Loucy (cell line): ENCODE results near the gene NSL1.

Source experiments
- H2AFZ ChIP-seq: fragments of 200-600 bp; sonication (generic); 2 replicates; pipeline ENCODE4 v1.6.0; 2016; ENCODE audit warnings: antibody characterized with exemption, mild to moderate bottlenecking, low read length, moderate library complexity
- H3F3A ChIP-seq: fragments of 200-600 bp; 2 replicates; pipeline ENCODE4 v1.6.0; 2016; ENCODE audit warnings: antibody characterized with exemption, low read depth, mild to moderate bottlenecking
- H3K27me3 ChIP-seq: fragments of 200-600 bp; sonication (generic); 2 replicates; pipeline ENCODE4 v1.6.1; 2014; ENCODE audit warnings: low read length, mild to moderate bottlenecking; ENCODE audit not compliant: insufficient read depth, poor library complexity, severe bottlenecking
- H3K36me3 ChIP-seq: fragments of 200-600 bp; sonication (generic); 2 replicates; pipeline ENCODE4 v1.6.1; 2016; ENCODE audit warnings: low read length; ENCODE audit not compliant: insufficient read depth
- H3K4me1 ChIP-seq: fragments of 200-600 bp; sonication (generic); 2 replicates; pipeline ENCODE4 v1.5.1; 2014; ENCODE audit warnings: low read length, mild to moderate bottlenecking; ENCODE audit not compliant: insufficient read depth, poor library complexity, severe bottlenecking
- H3K4me2 ChIP-seq: fragments of 200-600 bp; sonication (generic); 2 replicates; pipeline ENCODE4 v1.6.0; 2014; ENCODE audit warnings: antibody characterized with exemption, low read length, low read depth, mild to moderate bottlenecking; ENCODE audit not compliant: poor library complexity, severe bottlenecking
- H3K4me3 ChIP-seq: fragments of 200-600 bp; sonication (generic); 2 replicates; pipeline ENCODE4 v1.5.1; 2014; ENCODE audit warnings: low read length, mild to moderate bottlenecking, mixed read lengths; ENCODE audit not compliant: poor library complexity, severe bottlenecking
- H3K79me2 ChIP-seq: fragments of 200-600 bp; sonication (generic); 2 replicates; pipeline ENCODE4 v1.6.1; 2014; ENCODE audit warnings: low read length; ENCODE audit not compliant: insufficient read depth
- H3K9ac ChIP-seq: fragments of 200-600 bp; sonication (generic); 2 replicates; pipeline ENCODE4 v1.6.0; 2014; ENCODE audit warnings: mild to moderate bottlenecking, low read depth, low read length, moderate library complexity; ENCODE audit not compliant: poor library complexity, severe bottlenecking
- H3K9me2 ChIP-seq: fragments of 200-600 bp; sonication (generic); replicated peaks from 2 replicates; pipeline ENCODE4 v1.6.1; 2016; ENCODE audit warnings: low read depth, low read length, mixed read lengths
- H3K9me3 ChIP-seq: fragments of 200-600 bp; sonication (generic); 2 replicates; pipeline ENCODE4 v1.6.1; 2014; ENCODE audit warnings: mild to moderate bottlenecking, antibody characterized with exemption, low read length, low read depth; ENCODE audit not compliant: insufficient read depth
- H4K20me1 ChIP-seq: fragments of 200-600 bp; sonication (generic); 2 replicates; pipeline ENCODE4 v1.6.0; 2014; ENCODE audit warnings: antibody characterized with exemption, low read length, mild to moderate bottlenecking; ENCODE audit not compliant: insufficient read depth, poor library complexity, severe bottlenecking
- CTCF ChIP-seq: fragments of 200-600 bp; sonication (generic); conservative IDR thresholded peaks from 2 replicates; pipeline ENCODE4 v1.5.1; 2014; ENCODE audit warnings: mild to moderate bottlenecking, antibody characterized with exemption, low read length
- EZH2phosphoT487 ChIP-seq: fragments of 200-600 bp; IDR thresholded peaks from 2 replicates; pipeline ENCODE4 v1.6.1; 2018; ENCODE audit warnings: antibody characterized with exemption, mild to moderate bottlenecking, moderate library complexity, borderline replicate concordance

The NSL1 gene

GRCh38 chr1:212743901-212744475 is 47.6 kb downstream of the NSL1 start:
- Histone ChIP-seq H3K79me2 (peaks cover 38% of the 10 kb centered on the region), H3K9me2 (no peaks in the 10 kb centered on the region), H2AFZ (no peak overlapping the region), H3K9ac (no peak overlapping the region), H3K4me1 (peaks cover 9% of the 10 kb centered on the region), H3K36me3 (peaks cover 14% of the 10 kb centered on the region), H3K4me3 (no peak overlapping the region), H3F3A (no peaks in the 10 kb centered on the region), H4K20me1 (no peaks in the 10 kb centered on the region), H3K4me2 (peak overlapping the region; percentile 0), H3K27me3 (no peaks in the 10 kb centered on the region), H3K9me3 (peaks cover 9% of the 10 kb centered on the region; the same call in 1 of the 2 replicates)
- TF ChIP-seq CTCF = no peak
- no peak for TF ChIP-seq EZH2phosphoT487

- Histone ChIP-seq H3K79me2 (0 out of 2 replicates have a peak, but pooled peaks cover 11% of the 10 kb centered on the region), H3K9me3 (peaks cover 9% of the 10 kb centered on the region; the same call in 1 of the 2 replicates), H4K20me1 (no peaks in the 10 kb centered on the region), H3K4me1 (no peaks in the 10 kb centered on the region), H3F3A (no peaks in the 10 kb centered on the region), H3K27me3 (no peaks in the 10 kb centered on the region), H3K4me2 (no peak overlapping the region), H3K36me3 (peaks cover 26% of the 10 kb centered on the region), H3K4me3 (no peak overlapping the region), H2AFZ (no peak overlapping the region), H3K9ac (no peak overlapping the region), H3K9me2 (no peaks in the 10 kb centered on the region)
- TF ChIP-seq CTCF = 0 out of 2 replicates have a peak, but pooled peaks have one; percentile 14
- TF ChIP-seq EZH2phosphoT487 = no peak
These were observed 53.2 kb downstream of the NSL1 start for GRCh38 chr1:212738330-212738729.

- TF ChIP-seq CTCF (no peak), EZH2phosphoT487 (no peak)
- H3K9ac ChIP-seq = no peak overlapping the region
- H3K4me3 ChIP-seq = no peak overlapping the region
- H4K20me1 ChIP-seq = no peaks in the 10 kb centered on the region
- no peak overlapping the region for H2AFZ ChIP-seq
- no peaks in the 10 kb centered on the region for H3F3A ChIP-seq
- H3K79me2 ChIP-seq = 0 out of 2 replicates have a peak, but pooled peaks cover 8% of the 10 kb centered on the region
- peaks cover 9% of the 10 kb centered on the region; the same call in 1 of the 2 replicates for H3K9me3 ChIP-seq
- H3K27me3 ChIP-seq = no peaks in the 10 kb centered on the region
- no peaks in the 10 kb centered on the region for H3K4me1 ChIP-seq
- peaks cover 26% of the 10 kb centered on the region for H3K36me3 ChIP-seq
- no peaks in the 10 kb centered on the region for H3K9me2 ChIP-seq
- no peak overlapping the region for H3K4me2 ChIP-seq
These were observed 54.0 kb downstream of the NSL1 start for GRCh38 chr1:212737559-212737958.
